ENCODE data around the gene SWT1. TPM values are rescaled to one million over a fixed set of nuclear protein-coding genes. Genes with fewer than 3 reads are reported as not detected.

SWT1 gene
- total RNA-seq, 4 donors from 2014 or later, result 3.9 to 12.0 (median 6.2) TPM

- Histone ChIP-seq H3K36me3 (peaks cover 0 to 39% of the 10 kb centered on the region in 2 donors), H3K27ac (no peak overlapping the region), H3K4me3 (no peak overlapping the region), H3K9me3 (peaks cover 0 to 4% (median 0%) of the 10 kb centered on the region in 3 donors), H3K27me3 (no peaks in the 10 kb centered on the region), H3K4me1 (no peaks in the 10 kb centered on the region)
- TF ChIP-seq CTCF (IDR thresholded peaks at IDR 0.05) (no peak), POLR2A (IDR thresholded peaks at IDR 0.05) (no peak), EP300 (IDR thresholded peaks at IDR 0.05) (no peak), POLR2AphosphoS5 (IDR thresholded peaks at IDR 0.05) (no peak)
- 62 to 79% methylated on average over 1 of the region's 1 CpG for WGBS, 2 donors (ENCODE audit: low coverage in 1 of 2)
- no peak for ATAC-seq
Observed at GRCh38 chr1:185213091-185213490, 56.1 kb downstream of the SWT1 start.

- no peaks in the 10 kb centered on the region for H3K4me1 ChIP-seq
- H3K27me3 ChIP-seq, result no peaks in the 10 kb centered on the region
- H3K27ac ChIP-seq, result no peak overlapping the region
- H3K36me3 ChIP-seq, result peaks cover 0 to 20% of the 10 kb centered on the region in 2 donors
- 83 to 85% methylated on average over 1 of the region's 1 CpG for WGBS, 2 donors (ENCODE audit: low coverage in 1 of 2)
- no peak for ATAC-seq
- H3K4me3 ChIP-seq, result no peak overlapping the region
- no peak for TF ChIP-seq POLR2A (IDR thresholded peaks at IDR 0.05)
- H3K9me3 ChIP-seq, result no peaks in the 10 kb centered on the region
Observed at GRCh38 chr1:185215911-185216310, 58.9 kb downstream of the SWT1 start.

GRCh38 chr1:185224132-185224531 lies 67.2 kb downstream of the SWT1 start:
- Histone ChIP-seq H3K27me3 (no peaks in the 10 kb centered on the region), H3K4me3 (no peak overlapping the region), H3K4me1 (no peaks in the 10 kb centered on the region), H3K27ac (no peak overlapping the region), H3K36me3 (peaks cover 0 to 52% of the 10 kb centered on the region in 2 donors), H3K9me3 (peaks cover 0 to 18% (median 0%) of the 10 kb centered on the region in 3 donors)
- no peak for ATAC-seq
- WGBS, 2 donors (ENCODE audit: low coverage in 1 of 2), result 92 to 100% methylated on average over 1 of the region's 1 CpG
- TF ChIP-seq POLR2A (IDR thresholded peaks at IDR 0.05), result no peak
- TF ChIP-seq CTCF (IDR thresholded peaks at IDR 0.05), result no peak
- no peak for TF ChIP-seq EP300 (IDR thresholded peaks at IDR 0.05)
- no peak for TF ChIP-seq POLR2AphosphoS5 (IDR thresholded peaks at IDR 0.05)

GRCh38 chr1:185227161-185227560 lies 70.2 kb downstream of the SWT1 start:
- TF ChIP-seq POLR2AphosphoS5 (IDR thresholded peaks at IDR 0.05), result no peak
- TF ChIP-seq EP300 (IDR thresholded peaks at IDR 0.05), result no peak
- no peak for TF ChIP-seq CTCF (IDR thresholded peaks at IDR 0.05)
- no peak for TF ChIP-seq POLR2A (IDR thresholded peaks at IDR 0.05)
- Histone ChIP-seq H3K9me3 (peaks cover 0 to 18% (median 0%) of the 10 kb centered on the region in 3 donors), H3K4me1 (no peaks in the 10 kb centered on the region), H3K36me3 (peaks cover 0 to 57% of the 10 kb centered on the region in 2 donors), H3K27me3 (no peaks in the 10 kb centered on the region), H3K4me3 (no peak overlapping the region), H3K27ac (no peak overlapping the region)
- 58 to 85% methylated on average over 3 to 4 of the region's 4 CpGs for WGBS, 2 donors (ENCODE audit: low coverage in 1 of 2)
- no peak for ATAC-seq

- peaks cover 0 to 55% of the 10 kb centered on the region in 2 donors for H3K36me3 ChIP-seq
- peaks cover 0 to 9% (median 0%) of the 10 kb centered on the region in 3 donors for H3K9me3 ChIP-seq
- H3K27me3 ChIP-seq, result no peaks in the 10 kb centered on the region
- ATAC-seq, result no peak
- no peak for TF ChIP-seq POLR2A (IDR thresholded peaks at IDR 0.05)
- no peak for TF ChIP-seq CTCF (IDR thresholded peaks at IDR 0.05)
- TF ChIP-seq EP300 (IDR thresholded peaks at IDR 0.05), result no peak
- no peak for TF ChIP-seq POLR2AphosphoS5 (IDR thresholded peaks at IDR 0.05)
- no peak overlapping the region for H3K27ac ChIP-seq
- no peaks in the 10 kb centered on the region for H3K4me1 ChIP-seq
- 93 to 96% methylated on average over 4 of the region's 4 CpGs for WGBS, 2 donors (ENCODE audit: low coverage in 1 of 2)
- H3K4me3 ChIP-seq, result no peak overlapping the region
Observed at GRCh38 chr1:185228979-185229378, 72.0 kb downstream of the SWT1 start.

Measured in gastroesophageal sphincter (tissue), 4 donors.